ENCODE results near the gene MAK.

GRCh38 chr6:10877871-10878270 lies 39.5 kb upstream of the MAK start:
- TF ChIP-seq CTCF (IDR thresholded peaks at IDR 0.05) (no peak), POLR2A (IDR thresholded peaks at IDR 0.05) (no peak)

Measured in testis (tissue), 2 donors.